ENCODE data around the gene PROCR.
"Not testable (repeated sequence)": the region's sequence is repeated elsewhere in the genome, so short reads cannot be mapped to it uniquely, and the experiment has no call there.

PROCR gene

DNA sequence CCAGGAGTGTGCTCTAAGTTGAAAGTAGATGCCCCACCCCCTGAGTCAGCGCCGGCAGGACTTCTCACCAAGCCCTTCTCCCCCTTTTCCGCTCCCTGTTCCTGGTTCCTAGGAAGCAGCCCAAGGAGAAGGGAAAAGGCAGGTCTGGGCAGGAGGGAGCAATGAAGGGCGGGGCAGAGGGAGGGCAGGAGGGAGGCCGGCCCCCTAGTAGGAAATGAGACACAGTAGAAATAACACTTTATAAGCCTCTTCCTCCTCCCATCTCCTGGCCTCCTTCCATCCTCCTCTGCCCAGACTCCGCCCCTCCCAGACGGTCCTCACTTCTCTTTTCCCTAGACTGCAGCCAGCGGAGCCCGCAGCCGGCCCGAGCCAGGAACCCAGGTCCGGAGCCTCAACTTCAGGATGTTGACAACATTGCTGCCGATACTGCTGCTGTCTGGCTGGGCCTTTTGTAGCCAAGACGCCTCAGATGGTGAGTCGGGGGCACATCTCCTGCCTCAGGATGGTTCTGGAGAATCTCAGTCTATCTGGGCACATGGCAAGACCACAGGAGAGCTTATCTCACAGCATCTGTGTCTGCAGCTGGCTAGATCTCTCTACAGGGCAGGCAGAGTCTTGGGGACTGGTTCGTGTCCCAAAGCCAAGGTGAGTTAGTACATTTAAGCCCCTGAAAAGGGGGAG, at the start of gene PROCR:
Gene PROCR (plus strand): TSS at position 320 of the 681 bp plus-strand sequence. CDS start 83 bp downstream, at position 403.
- no peak for DNase-seq (ENCODE audit: low read depth)

DNA sequence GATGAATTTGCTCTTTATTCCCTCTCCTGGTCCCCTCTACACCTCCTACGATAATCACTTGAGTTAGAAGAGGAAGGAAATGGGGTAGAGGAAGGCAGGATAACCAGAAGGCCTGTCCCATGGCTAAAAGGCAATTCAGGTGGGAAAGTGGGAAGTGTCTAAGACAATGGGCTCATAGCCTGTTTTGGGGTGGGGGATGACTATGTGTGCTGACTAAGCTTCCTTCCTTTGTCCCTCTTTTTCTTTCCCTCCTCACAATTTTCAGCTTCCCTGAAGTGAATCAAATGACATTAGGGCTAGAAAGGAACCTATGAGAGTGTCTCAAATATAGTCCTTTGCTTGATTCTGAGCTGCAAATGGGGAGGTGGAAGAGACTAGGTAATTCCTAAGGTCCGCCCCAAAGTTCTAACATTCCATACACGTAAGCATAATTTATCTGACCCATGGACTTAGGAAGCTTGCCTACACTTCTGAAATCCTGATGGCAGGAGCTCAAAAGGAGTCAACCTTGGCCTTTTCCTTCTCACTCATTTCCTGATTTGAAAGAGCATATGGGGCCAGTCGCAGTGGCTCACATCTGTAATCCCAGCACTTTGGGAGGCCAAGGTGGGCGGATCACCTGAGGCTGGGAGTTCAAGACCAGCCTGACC, 49.0 kb upstream of the PROCR start:
- DNase-seq (ENCODE audit: low read depth) = no peak

DNA sequence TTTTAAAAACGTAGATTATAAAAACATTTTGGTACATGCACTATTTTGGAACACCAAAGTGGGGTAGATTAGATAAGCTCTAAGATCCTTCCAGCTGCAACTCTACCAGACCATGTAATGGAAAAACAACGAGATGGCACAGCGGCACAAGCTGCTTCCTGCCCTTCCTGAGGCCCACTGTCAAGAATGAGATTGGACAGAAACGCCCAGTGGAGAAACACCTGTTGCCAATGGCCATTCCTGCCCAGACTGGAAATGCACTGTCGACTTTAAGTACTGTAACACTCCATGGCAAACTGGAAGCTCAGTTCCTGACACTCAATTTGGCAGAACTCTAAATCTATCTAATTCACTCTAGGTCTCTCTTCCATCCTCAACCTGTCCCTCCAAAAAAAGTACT, 46.1 kb upstream of the PROCR start:
- no peak for DNase-seq (ENCODE audit: low read depth)

DNA sequence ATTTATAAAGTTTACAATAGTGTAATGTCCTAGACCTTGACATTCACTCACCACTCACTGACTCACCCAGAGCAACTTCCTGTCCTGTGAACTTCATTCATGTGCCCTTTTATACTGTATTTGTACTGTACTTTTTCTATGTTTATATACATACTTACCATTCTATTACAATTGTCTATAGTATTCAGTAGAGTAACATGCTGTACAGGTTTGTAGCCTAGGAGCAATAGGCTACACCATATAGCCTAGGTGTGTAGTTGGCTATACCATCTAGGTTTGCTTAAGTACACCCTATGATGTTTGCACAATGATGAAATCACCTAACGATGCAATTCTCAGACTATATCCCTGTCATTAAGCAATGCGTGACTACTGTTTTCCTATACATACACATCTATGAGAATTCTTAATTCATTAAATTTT, 42.2 kb upstream of the PROCR start:
- no peak for DNase-seq (ENCODE audit: low read depth)

DNA sequence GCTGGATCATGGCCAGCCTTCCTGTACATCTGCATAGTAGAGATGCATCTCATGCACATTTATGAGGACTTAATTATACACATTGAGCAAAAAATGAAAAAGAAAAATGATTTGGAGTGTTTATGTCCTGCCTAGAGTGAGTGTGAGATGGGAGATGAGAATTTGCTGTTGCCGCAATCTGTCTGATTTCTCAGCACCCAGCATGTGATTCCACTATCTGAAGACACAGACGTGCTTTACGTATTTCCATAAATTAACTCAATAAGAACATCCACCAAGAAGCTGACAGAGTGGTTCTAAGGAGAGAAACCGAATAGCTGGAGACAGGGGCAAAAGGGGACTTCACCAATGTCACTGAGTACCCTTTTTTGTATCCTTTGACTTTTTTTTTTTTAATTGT, 39.9 kb upstream of the PROCR start:
- DNase-seq (ENCODE audit: low read depth) = no peak

DNA sequence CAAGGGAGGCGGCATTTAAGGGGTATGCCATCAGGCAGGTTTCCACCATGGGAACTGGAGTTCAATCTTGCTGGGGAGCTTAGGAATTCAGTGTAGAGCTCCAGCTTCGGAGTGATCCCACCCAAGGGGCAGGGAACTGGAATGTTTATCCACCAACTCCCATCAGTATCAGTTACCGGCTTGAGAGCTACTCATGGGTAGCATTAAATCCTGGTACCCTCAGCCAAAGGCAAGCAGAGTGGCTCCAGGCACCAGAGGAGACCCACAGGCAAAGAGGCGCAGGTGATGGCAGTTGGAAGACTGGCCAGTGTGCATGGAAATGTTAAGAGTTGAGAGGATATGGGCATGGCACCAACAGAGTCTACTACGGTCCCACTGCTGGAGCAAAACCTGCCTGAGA, 38.8 kb upstream of the PROCR start:
- no peak for DNase-seq (ENCODE audit: low read depth)

DNA sequence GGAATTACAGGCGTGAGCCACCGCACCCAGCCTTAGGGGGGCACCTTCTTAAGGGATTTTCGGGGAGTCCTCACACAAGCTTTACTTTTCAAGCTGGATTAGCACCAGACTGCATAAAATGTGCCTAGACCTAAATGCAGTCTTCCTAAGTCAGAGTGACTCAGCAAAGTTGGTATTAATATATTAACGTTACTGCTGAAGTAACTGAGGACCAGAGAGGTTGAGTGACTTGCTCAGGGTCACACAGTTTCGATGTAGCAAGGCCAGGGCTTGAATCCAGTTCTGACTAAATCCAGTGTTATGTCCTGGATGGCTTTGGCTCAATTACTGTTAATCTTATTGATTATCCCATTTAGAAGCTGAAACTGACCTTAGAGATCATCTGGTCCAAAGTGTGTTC, 38.1 kb upstream of the PROCR start:
- DNase-seq (ENCODE audit: low read depth) = no peak

DNA sequence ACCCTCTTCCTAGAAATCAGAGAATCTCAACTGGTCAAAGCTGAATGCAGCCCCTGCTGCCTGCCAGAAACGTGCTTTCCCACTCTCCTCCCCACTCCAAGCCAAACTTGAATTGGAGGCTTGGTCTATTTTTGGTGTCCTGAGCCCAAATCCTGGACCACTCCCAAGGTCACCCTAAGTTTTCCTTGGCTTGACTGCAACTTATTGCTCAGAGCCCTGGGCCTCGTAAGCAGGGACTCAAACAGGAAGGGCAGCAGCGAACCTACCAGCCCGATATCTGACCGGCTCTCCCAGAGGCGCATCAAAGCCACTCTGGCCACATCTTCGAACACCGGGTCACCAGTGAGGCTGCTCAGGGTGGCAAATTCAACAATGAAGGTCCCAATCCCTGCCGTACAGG, 37.4 kb upstream of the PROCR start:
- no peak for DNase-seq (ENCODE audit: low read depth)

- DNase-seq (ENCODE audit: low read depth) = no peak
These were observed 37.0 kb upstream of the PROCR start for GRCh38 chr20:35134880-35135279.

DNA sequence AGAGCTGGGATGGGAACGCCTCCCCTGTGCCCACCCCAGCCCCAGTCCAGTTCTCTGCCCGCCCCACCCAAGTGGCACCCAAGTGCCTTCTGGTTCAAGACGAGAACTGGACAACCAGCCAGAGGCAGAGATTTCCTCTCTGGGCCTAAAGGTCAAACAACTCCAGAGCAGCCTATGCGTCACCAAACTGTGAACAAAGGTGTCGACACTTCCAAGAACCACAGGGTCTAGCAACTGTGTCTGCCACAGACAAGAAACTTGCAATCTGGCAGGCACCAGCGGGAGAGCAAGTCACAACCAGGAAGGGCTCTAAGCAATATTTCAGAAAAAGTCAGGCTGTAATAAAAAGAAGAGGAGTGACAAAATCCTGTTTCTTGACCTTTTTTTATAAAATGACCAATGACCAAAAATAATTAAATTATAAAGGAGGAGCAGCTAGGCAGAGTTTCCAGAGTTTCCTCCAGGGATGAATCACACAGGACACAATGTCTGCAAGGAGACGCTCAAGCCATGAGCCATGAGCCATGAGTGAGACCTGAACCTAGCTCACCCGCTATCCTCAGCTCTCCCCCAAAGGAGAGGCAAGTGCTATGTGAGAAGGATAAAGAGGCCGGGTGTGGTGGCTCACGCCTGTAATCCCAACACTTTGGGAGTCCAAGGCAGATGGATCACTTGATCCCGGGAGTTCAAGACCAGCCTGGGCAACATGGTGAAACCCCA, 35.8 kb upstream of the PROCR start:
- DNase-seq (ENCODE audit: low read depth) = no peak

- DNase-seq (ENCODE audit: low read depth) = no peak
These were observed 27.2 kb upstream of the PROCR start for GRCh38 chr20:35144694-35145093.

GRCh38 chr20:35145141-35145564, 26.7 kb upstream of the PROCR start:
- DNase-seq (ENCODE audit: low read depth) = no peak

DNA sequence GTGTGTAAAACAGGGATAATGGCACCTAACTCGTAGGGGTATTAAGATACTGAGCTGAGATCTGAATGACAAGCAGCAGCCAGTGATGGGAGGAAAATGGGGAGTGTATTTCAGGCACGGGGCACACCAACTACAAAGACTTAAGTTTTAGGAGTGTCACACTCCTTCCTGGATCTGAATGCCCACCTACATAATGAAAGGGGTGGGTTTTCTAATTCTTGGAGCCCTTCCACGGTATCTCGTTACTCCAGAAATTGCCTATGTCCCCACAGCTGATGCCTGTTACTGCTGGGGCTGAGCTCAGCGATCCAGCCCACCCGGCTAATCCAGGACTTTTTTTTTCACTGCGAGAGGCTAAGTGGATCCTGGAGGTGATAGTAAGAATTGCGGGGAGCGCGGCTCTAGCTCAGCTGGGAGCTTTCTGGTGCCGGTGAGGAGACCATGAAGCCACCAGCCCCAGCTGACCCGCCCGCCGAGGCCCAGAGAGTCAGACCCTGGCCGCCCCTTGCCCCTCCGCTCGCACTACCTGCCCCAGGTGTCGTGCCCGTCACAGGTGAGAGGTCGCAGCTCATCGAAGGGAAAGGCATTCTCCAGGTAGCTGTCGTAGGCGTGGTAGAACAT, 25.5 kb upstream of the PROCR start:
- DNase-seq (ENCODE audit: low read depth) = no peak

DNA sequence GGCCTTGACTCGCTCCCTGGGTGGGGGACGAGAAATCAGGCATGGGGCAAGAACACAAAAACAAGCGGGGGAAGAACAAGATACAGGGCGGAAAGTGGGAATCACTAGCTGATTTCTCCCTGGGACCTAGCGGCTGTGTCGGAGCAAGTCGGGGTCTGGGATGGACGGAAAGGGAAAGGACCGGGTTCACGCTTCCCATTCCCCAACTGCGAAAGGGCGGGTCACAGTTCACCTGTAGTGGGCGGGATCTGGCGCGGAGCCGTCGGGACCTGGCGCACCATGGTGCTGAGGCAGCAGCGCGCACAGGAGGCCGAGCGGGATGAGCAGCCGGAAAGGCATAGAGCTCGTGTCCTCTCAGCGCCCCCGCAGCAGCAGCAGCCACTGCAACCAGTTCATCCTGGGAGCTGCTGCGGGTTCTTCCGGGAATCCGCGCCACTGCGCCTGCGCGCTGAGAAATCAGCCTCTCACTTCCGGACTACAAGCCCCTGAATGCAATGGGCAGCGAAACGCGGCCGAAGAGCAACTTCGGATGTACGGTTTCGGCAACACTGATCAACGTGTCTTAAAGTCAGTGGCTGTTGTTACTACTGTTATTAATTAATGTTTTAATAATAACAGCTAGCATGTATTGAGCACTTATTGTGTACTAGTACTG, 24.8 kb upstream of the PROCR start, which contains the start of gene EDEM2:
Gene EDEM2 (minus strand): TSS at position 417 of the 655 bp plus-strand sequence. CDS start 78 bp downstream, at position 339.
- peak; percentile 89 for DNase-seq (ENCODE audit: low read depth)

DNA sequence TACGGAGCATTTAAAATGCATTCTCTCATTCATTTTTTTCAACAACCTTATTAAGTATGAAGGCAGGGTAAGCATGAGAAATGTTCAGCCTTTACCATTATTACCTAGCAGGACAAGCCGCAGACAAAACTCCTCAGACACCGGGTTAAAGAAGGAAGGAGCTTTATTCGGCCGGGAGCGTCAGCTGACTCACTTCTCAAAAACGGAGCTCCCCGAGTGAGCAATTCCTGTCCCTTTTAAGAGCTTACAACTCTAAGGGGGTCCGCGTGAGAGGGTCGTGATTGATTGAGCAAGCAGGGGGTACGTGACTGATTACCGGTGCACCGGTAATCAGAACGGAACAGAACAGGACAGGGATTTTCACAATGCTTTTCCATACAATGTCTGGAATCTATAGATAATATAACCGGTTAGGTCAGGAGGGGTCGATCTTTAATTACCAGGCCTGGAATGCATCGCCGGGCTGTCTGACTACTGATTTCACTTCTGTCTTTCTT, 24.2 kb upstream of the PROCR start:
- not testable (repeated sequence) for DNase-seq (ENCODE audit: low read depth)

DNA sequence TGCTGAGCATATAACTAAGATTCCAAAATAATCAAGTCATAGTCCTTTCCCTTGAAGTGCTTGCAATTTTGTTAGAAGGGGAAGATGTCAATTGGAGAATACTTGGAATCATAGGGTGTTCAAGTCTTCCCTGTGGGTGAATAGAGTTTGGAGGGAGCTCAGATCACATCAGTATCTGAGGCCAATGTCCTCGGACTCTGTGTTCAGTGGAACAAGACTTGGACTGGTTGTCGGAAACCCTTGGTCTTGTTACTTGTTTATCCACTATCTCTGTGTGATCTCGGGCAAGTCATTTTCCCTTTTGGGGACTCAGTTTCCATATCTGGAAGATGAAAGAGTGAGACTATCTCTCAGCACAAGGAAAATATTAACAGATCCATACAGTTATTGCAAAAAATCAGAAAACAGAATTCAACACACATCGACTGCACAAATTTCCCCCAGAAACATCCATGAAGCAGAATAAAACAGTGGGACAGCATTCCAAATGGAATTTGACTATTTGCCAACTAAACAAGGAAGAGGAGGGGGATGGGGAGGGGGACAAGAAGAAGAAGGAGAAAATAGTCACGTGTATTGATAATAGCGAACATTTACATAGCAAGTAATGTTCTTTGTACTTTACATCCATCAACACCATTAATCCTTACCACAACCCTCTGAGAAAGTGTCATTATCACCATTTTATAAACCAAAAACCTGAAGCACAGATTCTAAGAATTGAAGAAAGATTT, 20.9 kb upstream of the PROCR start:
- no peak for DNase-seq (ENCODE audit: low read depth)

DNA sequence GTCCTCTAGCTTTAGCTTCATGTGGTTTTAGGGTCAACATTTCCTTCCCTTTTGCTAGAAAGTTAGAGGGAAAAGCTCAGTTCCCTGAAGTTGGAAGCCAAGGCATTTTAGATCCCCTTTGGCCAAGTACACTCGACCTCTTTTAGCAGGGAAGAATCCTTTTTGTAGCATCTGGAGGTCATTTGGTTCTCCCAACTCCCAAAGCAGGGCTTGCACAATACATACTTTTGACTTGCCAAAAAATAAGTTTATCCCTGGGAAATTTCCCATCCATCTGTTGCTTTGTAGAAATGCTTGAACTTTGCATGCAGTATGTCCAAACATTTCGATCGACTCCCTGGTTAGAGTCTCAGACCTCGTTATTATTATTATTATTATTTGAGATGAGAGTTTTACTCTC, 20.1 kb upstream of the PROCR start:
- DNase-seq (ENCODE audit: low read depth) = no peak

GRCh38 chr20:35155936-35156335, 15.9 kb upstream of the PROCR start:
- no peak for DNase-seq (ENCODE audit: low read depth)

DNA sequence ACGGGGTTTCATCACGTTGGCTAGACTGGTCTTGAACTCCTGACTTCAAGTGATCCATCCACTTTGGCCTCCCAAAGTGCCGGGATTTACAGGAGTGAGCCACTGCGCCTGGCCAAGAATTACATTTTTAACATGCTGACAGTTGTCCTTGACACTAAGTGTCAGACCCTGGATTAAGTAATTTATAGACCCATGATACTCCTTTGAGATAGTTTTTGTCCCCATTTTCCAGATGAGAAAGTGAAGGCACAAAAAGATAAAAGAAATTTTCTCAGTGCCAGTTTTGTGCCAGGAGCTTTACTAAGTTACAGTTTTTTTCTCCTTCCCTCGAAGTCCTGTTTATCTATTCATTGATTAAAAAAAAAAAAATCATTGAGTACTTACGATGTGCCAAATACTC, 14.9 kb upstream of the PROCR start:
- DNase-seq (ENCODE audit: low read depth) = no peak

- not testable (repeated sequence) for DNase-seq (ENCODE audit: low read depth)
These were observed 11.5 kb upstream of the PROCR start for GRCh38 chr20:35160341-35160740.

DNA sequence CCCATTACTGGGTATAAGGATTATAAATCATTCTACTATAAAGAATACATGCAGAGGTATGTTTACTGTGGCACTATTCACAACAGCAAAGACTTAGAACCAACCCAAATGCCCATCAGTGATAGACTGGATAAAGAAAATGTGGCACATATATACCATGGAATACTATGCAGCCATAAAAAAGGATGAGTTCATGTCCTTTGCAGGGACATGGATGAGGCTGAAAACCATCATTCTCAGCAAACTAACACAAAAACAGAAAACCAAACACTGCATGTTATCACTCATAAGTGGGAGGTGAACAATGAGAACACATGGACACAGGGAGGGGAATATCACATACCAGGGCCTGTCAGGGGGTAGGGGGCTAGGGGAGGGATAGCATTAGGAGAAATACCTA, 7.3 kb upstream of the PROCR start:
- DNase-seq (ENCODE audit: low read depth) = not testable (repeated sequence)
